Nephron progenitor cell (in vitro differentiated cells): ENCODE measurements around the gene ENG.

Experiments used
- DNase-seq: peaks from one replicate; pipeline ENCODE4 v3.0.0; 2021
- H3K27ac Mint-ChIP-seq: 2 replicates; pipeline ENCODE4 v1.8.0; 2021; ENCODE audit warnings: mild to moderate bottlenecking, moderate library complexity, mixed read lengths
- H3K27me3 Mint-ChIP-seq: 2 replicates; pipeline ENCODE4 v1.8.0; 2021; ENCODE audit warnings: mild to moderate bottlenecking, low read depth, mixed read lengths; ENCODE audit not compliant: poor library complexity
- H3K36me3 Mint-ChIP-seq: 2 replicates; pipeline ENCODE4 v1.8.0; 2021; ENCODE audit warnings: low read depth, mixed read lengths
- H3K4me1 Mint-ChIP-seq: 2 replicates; pipeline ENCODE4 v1.8.0; 2021; ENCODE audit warnings: mixed read lengths
- H3K4me3 Mint-ChIP-seq: 2 replicates; pipeline ENCODE4 v1.8.0; 2021; ENCODE audit warnings: mild to moderate bottlenecking, moderate library complexity, mixed read lengths
- H3K9me3 Mint-ChIP-seq: 2 replicates; pipeline ENCODE4 v1.8.0; 2021; ENCODE audit warnings: mild to moderate bottlenecking, moderate library complexity, mixed read lengths
- TF ChIP-seq, protein P1 (sequence below): fragments of 200-600 bp; sonication (generic); IDR thresholded peaks from 2 replicates; pipeline ENCODE4 v1.5.0; 2021; ENCODE audit warnings: antibody characterized with exemption

ENG gene

GRCh38 chr9:127833555-127833954 lies 20.9 kb downstream of the ENG start:
- Mint-ChIP-seq H3K27ac (no peak overlapping the region), H3K36me3 (no peaks in the 10 kb centered on the region), H3K9me3 (no peaks in the 10 kb centered on the region), H3K4me3 (no peak overlapping the region), H3K4me1 (peaks cover 55% of the 10 kb centered on the region), H3K27me3 (peaks cover 4% of the 10 kb centered on the region)
- TF ChIP-seq, protein P1, sequence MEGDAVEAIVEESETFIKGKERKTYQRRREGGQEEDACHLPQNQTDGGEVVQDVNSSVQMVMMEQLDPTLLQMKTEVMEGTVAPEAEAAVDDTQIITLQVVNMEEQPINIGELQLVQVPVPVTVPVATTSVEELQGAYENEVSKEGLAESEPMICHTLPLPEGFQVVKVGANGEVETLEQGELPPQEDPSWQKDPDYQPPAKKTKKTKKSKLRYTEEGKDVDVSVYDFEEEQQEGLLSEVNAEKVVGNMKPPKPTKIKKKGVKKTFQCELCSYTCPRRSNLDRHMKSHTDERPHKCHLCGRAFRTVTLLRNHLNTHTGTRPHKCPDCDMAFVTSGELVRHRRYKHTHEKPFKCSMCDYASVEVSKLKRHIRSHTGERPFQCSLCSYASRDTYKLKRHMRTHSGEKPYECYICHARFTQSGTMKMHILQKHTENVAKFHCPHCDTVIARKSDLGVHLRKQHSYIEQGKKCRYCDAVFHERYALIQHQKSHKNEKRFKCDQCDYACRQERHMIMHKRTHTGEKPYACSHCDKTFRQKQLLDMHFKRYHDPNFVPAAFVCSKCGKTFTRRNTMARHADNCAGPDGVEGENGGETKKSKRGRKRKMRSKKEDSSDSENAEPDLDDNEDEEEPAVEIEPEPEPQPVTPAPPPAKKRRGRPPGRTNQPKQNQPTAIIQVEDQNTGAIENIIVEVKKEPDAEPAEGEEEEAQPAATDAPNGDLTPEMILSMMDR, result no peak
- no peak for DNase-seq

DNA sequence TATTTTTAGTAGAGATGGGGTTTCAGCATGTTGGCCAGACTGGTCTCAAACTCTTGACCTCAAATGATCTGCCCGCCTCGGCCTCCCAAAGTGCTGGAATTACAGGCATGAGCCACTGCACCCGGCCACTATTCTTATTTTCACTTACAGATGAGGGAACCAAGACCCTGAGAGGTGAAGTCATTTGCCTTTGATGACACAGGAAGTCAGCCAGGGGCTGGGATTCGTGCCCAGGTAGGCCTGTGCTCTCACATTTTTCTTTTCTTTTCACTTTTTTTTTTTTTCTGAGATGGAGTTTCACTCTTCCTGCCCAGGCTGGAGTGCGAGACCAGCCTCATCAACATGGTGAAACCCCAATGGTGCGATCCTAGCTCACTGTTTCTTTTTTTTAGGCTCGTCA lies 22.2 kb downstream of the ENG start:
- no peak overlapping the region for H3K4me3 Mint-ChIP-seq
- H3K4me1 Mint-ChIP-seq, result peaks cover 55% of the 10 kb centered on the region
- no peak overlapping the region for H3K27ac Mint-ChIP-seq
- H3K36me3 Mint-ChIP-seq, result no peaks in the 10 kb centered on the region
- TF ChIP-seq, protein P1, result no peak
- no peak for DNase-seq
- H3K27me3 Mint-ChIP-seq, result peaks cover 9% of the 10 kb centered on the region
- no peaks in the 10 kb centered on the region for H3K9me3 Mint-ChIP-seq

DNA sequence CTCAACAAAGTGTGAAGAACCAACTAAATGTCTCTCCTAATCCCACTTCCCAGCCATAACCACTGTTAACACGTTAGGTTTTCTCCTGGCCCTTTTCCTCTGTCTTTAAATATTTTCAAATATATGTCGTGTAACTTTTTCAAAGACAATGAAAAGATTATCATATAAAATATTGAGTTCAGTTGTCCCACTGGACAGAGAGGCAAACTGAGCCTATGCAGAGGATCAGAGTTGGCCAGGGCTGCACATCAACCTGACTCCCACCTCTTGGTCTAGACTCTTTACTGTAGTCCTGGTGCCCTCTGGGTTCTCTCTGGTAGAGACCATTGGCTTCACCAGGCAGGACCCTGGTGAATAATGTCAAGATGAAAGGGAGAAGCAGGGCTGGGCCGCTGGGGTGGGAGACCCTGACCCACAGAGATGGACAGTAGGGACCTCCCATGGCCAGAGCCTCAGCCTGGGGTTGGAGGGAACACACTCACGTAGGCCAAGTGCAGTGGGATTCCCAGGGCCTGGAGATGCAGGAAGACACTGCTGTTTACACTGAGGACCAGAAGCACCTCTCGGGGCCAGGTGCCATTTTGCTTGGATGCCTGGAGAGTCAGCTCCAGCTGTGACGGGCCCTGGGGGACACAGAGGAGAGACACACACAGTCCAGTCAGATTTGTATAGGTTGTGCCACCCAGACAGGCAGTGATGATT lies 25.1 kb downstream of the ENG start:
- H3K27me3 Mint-ChIP-seq, result peaks cover 15% of the 10 kb centered on the region
- DNase-seq, result no peak
- TF ChIP-seq, protein P1, result no peak
- H3K4me1 Mint-ChIP-seq, result peaks cover 63% of the 10 kb centered on the region
- no peaks in the 10 kb centered on the region for H3K36me3 Mint-ChIP-seq
- H3K9me3 Mint-ChIP-seq, result no peaks in the 10 kb centered on the region
- peak overlapping the region; percentile 58 for H3K27ac Mint-ChIP-seq
- H3K4me3 Mint-ChIP-seq, result peak overlapping the region; percentile 12

- Mint-ChIP-seq H3K27ac (peak overlapping the region; percentile 58), H3K9me3 (no peaks in the 10 kb centered on the region), H3K4me1 (peaks cover 63% of the 10 kb centered on the region), H3K27me3 (peaks cover 15% of the 10 kb centered on the region), H3K4me3 (peak overlapping the region; percentile 62), H3K36me3 (no peaks in the 10 kb centered on the region)
- peak; percentile 94 for DNase-seq
- TF ChIP-seq, protein P1, result no peak
Observed at GRCh38 chr9:127828262-127829031, 26.0 kb downstream of the ENG start.

DNA sequence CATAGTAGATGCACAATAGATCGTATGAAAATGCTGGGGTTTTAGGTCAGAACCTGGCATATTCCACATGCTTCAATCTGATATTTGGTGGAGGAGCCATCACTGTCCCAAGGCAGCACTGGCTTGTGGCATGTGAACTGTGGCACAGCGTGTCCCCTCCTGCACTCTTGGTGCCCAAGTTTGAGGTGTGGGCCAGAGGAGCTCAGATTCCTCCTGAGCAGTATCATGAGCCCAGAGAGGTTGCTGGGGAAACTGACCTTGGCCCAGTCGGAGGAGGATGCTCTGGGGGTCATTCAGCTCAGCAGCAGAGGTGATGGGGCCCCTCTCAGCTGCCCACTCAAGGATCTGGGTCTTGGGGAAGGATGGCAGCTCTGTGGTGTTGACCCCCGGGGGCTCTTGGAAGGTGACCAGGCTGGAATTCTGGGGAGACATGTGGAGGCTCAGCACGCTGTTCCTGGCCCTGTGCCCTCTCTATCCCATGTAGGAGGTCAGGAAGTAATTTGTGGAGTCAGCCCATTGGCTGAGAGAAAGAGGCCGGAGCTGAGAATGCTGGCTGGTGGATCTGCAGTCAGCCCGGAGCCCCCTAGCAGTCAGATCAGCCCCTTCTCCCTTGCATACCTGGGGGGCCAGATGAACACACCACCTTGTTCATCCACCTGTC lies 28.1 kb downstream of the ENG start:
- peaks cover 11% of the 10 kb centered on the region for H3K27me3 Mint-ChIP-seq
- H3K4me3 Mint-ChIP-seq, result no peak overlapping the region
- peaks cover 58% of the 10 kb centered on the region for H3K4me1 Mint-ChIP-seq
- TF ChIP-seq, protein P1, result no peak
- no peak overlapping the region for H3K27ac Mint-ChIP-seq
- DNase-seq, result no peak
- H3K9me3 Mint-ChIP-seq, result no peaks in the 10 kb centered on the region
- no peaks in the 10 kb centered on the region for H3K36me3 Mint-ChIP-seq
